HG02623 (cell line): ENCODE measurements around the gene NLRX1.
"Not testable (repeated sequence)": the region's sequence is repeated elsewhere in the genome, so short reads cannot be mapped to it uniquely, and the experiment has no call there.

Experiments used
- ATAC-seq: cut with Tn5 transposase; IDR thresholded peaks from one replicate; pipeline ENCODE4 v1.9.1; 2021; ENCODE audit warnings: moderate library complexity; ENCODE audit not compliant: unreplicated experiment

Gene NLRX1

DNA sequence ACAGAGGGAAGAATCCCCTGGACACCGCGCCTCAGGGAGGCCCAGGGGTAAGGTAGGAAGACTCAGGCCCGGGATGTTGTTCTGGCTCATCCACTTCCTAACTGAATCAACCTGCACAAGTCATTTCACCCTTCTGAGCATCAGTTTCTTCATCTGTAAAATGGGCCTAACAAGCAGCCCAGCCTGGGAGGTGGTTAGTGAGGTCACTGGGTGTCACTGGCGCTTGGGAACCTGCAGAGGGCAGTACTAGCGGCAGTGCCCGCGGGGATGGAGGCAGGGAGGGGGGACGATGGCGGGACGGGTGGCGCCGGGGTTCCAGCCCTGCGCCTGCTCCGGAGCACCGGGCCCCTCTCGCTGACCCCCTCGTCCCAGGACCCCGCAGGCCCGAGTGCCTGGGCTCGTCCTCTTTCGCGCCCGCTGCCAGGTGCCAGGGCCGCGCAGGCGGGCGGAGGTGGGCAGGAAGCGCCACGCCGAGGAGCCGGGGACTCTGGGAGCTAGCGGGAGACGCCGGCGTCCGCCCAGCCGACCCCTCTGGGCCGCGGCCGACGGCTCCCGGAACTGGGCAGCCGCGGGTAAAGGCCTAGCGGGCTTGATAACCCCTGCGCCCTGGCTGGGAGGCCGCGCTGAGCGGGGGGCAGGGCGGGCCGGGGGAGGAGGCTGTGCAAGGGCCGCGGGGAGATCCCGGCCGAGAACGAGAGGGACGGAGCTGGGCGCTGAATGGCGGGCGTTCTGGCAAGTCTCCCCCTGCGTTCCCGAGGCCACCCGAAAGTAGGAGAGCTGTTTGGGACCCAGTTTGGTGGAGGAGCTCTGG is at the start of gene NLRX1:
NLRX1 (plus strand) TSS at position 255 of the 811 bp plus-strand sequence. CDS start 2,679 bp downstream, outside the sequence.
- peak; percentile 83 for ATAC-seq

DNA sequence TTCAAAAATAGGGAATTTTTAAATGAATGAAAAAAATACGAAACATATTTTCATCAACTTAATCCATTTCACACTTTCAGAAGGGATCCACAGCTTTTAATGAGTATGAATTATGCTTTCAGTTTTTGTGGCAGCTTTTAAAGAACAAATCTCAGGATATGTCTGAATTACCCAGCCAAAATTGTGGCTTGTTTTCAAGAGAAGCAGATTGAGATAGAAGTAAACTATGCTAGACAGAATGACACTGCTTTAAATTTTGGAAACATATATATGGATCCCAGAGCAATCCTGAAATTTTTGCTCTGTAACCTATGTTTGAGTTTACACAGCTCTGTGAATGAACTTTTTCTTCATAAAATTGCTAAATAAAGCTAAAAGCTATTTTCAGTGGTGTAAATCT is 49.6 kb upstream of the NLRX1 start:
- ATAC-seq, result no peak

- no peak for ATAC-seq
Measured at GRCh38 chr11:119120639-119121007, 47.9 kb upstream of the NLRX1 start.

- ATAC-seq, result peak; percentile 95
Measured at GRCh38 chr11:119121008-119121810, 47.3 kb upstream of the NLRX1 start, which contains the start of gene HINFP. HINFP (plus strand) TSS chr11:119121580; CDS start chr11:119126945, 5,365 bp downstream.

DNA sequence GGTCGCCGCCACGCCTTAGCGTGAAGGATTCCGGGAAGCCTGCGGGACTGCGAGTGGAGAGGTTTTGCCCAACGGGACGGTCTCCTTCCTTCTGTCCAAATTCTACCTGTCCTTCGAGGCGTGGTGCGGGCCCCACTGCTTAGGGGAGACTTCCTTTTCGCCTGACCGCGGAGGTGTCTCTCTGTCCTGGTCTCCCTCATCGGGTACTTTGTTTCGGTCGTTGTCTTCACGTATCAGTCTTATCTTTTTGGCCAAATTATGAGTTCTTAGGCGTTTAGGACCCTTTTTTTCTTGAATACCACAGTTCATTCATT is 46.8 kb upstream of the NLRX1 start:
- no peak for ATAC-seq

DNA sequence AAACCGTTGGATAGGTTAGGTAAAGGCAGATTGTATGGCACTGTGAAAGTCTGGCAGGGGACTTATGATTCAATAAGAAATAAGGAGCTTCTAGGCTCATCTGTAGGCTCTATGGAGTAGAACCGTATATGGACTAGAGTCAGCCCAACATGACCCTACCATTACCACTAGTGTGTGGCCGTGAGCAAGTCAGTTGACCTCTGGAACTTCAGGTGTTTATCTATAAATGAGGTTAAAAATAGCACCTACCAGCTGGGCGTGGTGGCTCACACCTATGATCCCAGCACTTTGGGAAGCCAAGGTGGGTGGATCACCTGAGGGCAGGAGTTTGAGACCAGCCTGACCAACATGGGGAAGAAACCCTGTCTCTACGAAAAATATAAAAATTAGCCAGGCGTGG is 42.7 kb upstream of the NLRX1 start:
- no peak for ATAC-seq

DNA sequence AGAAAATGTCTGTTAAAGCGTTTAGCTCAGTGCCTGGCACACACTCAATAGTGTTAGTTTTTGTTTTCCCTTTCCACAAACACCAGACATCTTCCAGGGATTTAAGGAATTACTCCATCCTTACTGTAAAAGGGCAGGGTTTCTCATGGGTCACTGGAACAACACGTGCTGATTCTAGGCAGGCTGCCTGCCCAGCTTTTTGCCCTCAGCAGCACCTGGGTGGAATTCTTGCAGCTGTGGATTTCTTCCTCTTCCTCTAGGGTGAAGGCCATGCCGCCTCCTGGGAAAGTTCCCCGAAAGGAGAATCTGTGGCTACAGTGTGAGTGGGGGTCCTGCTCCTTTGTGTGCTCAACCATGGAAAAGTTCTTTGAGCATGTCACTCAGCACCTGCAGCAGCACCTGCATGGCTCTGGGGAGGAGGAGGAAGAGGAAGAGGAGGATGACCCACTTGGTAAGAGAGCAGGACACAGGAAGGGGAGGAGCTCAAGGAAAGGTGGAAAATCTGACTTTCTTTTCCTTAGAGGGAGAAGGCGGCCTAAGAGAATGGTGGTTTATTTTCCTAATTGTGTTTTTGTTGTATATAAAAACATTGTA is 41.8 kb upstream of the NLRX1 start:
- ATAC-seq, result no peak

- no peak for ATAC-seq
Measured at GRCh38 chr11:119130662-119131061, 37.9 kb upstream of the NLRX1 start.

GRCh38 chr11:119134389-119134978 is 34.0 kb upstream of the NLRX1 start:
- ATAC-seq, result no peak

DNA sequence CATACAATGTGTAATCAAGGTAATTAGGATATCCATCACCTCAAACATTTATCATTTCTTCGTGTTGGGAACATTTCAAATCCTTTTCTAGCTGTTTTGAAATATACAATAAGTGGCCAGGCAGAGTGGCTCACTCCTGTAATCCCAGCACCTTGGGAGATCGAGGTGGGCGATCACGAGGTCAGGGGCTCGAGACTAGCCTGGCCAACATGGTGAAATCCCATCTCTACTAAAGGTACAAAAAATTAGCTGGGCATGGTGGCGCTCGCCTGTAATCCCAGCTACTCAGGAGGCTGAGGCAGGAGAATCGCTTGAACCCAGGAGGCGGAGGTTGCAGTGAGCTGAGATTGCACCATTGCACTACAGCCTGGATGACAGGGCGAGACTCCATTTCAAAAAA is 29.2 kb upstream of the NLRX1 start:
- ATAC-seq, result not testable (repeated sequence)

- ATAC-seq, result no peak
Measured at GRCh38 chr11:119144825-119145486, 23.6 kb upstream of the NLRX1 start.

- no peak for ATAC-seq
Measured at GRCh38 chr11:119145551-119145950, 23.0 kb upstream of the NLRX1 start.

- ATAC-seq, result no peak
Measured at GRCh38 chr11:119147604-119148333, 20.8 kb upstream of the NLRX1 start.

- no peak for ATAC-seq
Measured at GRCh38 chr11:119148720-119149017, 19.9 kb upstream of the NLRX1 start.

DNA sequence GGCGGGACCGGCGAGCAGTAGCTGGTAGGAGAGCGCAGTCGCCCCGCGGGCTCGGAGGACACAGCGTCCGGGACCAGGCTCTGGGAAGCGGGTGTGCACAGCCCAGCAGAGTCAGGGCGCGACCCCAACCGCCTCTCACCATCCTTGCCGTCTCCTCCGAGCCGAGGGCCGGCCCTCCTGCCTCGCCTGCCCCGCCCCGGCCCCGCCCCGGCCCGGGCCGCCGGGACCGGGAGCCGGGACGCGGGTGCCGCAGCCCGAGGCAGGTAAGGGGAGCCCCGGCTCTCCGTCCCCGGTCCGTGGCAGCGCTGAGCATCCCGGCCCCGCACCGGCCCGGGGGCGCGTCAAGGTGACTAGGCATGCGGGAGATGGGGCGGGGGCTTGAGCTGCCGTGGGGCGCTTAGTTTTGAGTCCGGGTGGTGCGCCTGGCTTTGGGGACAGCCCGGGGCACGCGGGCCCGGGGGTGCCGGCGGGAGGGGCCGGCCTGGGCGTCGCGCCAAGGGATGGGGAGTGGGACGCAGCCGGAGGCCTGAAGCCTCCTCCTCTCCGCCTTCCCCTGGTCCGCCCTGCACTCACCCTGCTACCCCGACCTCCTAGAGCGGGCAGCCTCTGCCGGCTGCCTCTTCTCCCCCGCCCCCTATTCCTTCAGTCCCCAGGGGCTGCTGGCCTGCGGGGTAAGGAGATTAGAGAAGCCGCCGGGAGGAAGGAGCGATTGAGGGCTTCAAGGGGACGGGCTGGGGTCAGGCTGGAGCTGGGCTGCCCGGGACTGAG is 19.3 kb upstream of the NLRX1 start, which contains the start of gene ABCG4:
ABCG4 (plus strand) TSS at position 35 of the 768 bp plus-strand sequence. CDS start 914 bp downstream, outside the sequence.
- no peak for ATAC-seq

DNA sequence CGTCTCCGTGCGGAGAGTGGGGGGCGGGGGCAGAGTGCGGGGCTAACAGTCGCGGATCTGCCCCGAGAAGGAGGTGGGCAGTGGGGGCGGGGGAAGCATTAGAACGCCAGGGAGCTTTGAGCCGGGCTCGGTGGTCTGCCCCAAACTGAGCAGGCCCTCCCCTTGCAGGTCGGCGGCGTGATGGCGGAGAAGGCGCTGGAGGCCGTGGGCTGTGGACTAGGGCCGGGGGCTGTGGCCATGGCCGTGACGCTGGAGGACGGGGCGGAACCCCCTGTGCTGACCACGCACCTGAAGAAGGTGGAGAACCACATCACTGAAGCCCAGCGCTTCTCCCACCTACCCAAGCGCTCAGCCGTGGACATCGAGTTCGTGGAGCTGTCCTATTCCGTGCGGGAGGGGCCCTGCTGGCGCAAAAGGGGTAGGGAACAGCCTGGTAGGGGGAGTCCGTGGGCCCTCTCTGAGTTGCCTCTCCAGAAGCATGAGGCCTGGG is 18.7 kb upstream of the NLRX1 start:
- no peak for ATAC-seq

DNA sequence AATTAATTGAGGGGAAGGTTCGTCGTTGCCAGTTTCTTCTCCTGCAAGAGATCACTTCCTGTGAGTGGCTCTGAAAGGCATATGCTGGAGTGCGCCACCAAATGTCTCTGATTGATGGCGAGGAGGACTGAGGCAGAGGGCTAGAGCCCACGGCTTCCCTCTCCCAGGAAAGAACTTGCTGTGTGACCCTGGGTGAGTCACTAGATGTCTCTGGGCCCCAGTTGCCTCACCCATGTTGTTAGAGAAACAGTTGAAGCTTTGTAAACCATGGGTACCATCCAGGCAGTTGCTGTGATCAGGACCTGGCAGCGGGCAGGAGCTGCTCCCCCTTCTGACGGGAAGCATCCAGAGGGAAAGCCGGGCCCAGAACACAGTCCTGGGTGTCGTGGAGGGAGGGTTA is 16.5 kb upstream of the NLRX1 start:
- no peak for ATAC-seq

GRCh38 chr11:119152604-119153003 is 15.9 kb upstream of the NLRX1 start:
- ATAC-seq, result no peak

DNA sequence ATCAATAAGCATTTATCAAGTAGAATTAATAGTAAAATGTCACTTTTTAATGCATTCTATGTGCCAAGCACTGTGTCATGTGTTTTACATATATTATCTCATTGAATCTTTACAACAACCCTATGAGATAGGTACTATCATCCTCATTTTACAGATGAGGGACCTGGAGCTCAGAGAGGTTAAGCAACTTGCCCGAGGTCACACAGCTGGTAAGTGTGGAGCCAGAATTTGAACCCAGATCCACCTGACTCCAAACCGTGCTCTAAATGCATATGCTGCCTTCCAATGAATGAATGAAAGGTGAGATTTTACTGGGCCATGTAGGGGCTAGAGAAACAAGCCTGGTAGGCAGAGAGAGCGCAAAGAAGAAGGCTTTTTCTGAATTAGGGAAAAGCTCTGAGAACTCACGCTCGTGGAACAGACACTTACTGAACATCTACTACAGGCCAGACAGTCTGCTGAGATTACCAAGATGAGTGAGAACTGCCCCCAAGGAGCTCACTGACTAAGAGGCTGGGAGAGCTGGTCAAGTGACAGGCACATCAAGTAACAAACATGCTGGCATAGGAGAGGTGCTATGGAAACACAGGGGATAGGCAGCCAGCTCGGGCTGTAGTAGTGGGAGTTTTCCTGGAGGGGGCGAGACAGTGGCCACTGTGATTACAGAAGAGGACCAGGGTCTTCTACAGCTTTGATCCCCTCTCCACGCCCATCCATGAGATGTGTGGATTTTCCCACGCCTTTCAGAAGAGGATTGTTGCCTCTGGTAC is 15.3 kb upstream of the NLRX1 start:
- ATAC-seq, result no peak
